ENCODE data around the gene CCER1.

DNA sequence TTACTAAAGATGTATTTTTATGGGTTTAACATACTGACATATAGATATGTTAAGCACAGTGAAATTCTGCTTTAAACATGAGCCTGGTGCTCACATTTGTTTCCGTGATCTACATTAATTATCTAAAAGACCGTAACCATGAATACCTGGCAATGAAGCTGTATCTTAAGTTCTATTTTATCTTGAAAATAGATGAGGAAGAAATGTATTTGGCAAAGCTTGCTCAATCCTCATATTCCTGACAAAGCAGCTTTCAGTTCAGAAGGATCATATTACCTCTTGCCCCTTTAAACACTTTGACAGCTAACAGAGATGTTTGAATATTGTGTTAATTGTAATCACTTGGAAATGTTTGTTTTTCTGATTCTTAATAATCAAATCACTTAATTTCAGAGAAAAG, 40.0 kb upstream of the CCER1 start:
- TF ChIP-seq, protein P1, sequence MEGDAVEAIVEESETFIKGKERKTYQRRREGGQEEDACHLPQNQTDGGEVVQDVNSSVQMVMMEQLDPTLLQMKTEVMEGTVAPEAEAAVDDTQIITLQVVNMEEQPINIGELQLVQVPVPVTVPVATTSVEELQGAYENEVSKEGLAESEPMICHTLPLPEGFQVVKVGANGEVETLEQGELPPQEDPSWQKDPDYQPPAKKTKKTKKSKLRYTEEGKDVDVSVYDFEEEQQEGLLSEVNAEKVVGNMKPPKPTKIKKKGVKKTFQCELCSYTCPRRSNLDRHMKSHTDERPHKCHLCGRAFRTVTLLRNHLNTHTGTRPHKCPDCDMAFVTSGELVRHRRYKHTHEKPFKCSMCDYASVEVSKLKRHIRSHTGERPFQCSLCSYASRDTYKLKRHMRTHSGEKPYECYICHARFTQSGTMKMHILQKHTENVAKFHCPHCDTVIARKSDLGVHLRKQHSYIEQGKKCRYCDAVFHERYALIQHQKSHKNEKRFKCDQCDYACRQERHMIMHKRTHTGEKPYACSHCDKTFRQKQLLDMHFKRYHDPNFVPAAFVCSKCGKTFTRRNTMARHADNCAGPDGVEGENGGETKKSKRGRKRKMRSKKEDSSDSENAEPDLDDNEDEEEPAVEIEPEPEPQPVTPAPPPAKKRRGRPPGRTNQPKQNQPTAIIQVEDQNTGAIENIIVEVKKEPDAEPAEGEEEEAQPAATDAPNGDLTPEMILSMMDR (IDR thresholded peaks at IDR 0.05), result no peak
- no peak for TF ChIP-seq POLR2A (IDR thresholded peaks at IDR 0.05)

All from adrenal gland (tissue), 5 donors.